Measurements from ENCODE around the gene DNASE1. TPM values are rescaled to one million over a fixed set of nuclear protein-coding genes. Genes with fewer than 3 reads are reported as not detected.
"Not testable (repeated sequence)": the region's sequence is repeated elsewhere in the genome, so short reads cannot be mapped to it uniquely, and the experiment has no call there.

DNASE1 gene
- total RNA-seq, 4 donors from 2014 or later: 2.5 to 7.3 (median 3.5) TPM

DNA sequence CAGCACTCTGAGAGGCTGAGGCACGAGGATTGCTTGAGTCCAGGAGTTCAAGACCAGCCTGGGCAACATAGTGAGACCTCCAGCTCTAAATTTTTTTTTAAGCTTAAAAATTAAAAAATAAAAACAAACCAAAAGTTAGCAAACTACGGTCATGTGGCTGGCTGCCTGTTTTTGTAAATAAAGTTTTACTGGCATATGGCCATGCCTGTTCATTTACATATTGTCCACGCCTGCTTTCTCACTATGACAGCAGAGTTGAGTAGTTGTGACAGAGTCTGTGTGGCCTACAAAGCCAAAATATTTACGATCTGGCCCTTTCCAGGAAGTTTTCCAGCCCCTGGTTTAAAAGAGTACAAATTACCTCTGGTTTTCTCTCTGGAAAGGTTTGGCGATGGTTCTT lies 46.4 kb upstream of the DNASE1 start:
- intact Hi-C loops (cut with DNase I; ENCODE audit: low total_unique reads): no loop called here
- DNase-seq (no peak), ATAC-seq (no peak)
- Histone ChIP-seq H3K9me3 (no peaks in the 10 kb centered on the region), H3K4me1 (peaks cover 16 to 22% of the 10 kb centered on the region in 2 donors), H3K4me3 (no peak overlapping the region), H3K27ac (no peak overlapping the region), H3K27me3 (no peaks in the 10 kb centered on the region), H3K36me3 (peaks cover 0 to 8% of the 10 kb centered on the region in 2 donors)
- in situ Hi-C loops (cut with MboI; ENCODE audit: low sequenced_read_pairs in 4 of 4): no loop called here
- TF ChIP-seq, protein P1, sequence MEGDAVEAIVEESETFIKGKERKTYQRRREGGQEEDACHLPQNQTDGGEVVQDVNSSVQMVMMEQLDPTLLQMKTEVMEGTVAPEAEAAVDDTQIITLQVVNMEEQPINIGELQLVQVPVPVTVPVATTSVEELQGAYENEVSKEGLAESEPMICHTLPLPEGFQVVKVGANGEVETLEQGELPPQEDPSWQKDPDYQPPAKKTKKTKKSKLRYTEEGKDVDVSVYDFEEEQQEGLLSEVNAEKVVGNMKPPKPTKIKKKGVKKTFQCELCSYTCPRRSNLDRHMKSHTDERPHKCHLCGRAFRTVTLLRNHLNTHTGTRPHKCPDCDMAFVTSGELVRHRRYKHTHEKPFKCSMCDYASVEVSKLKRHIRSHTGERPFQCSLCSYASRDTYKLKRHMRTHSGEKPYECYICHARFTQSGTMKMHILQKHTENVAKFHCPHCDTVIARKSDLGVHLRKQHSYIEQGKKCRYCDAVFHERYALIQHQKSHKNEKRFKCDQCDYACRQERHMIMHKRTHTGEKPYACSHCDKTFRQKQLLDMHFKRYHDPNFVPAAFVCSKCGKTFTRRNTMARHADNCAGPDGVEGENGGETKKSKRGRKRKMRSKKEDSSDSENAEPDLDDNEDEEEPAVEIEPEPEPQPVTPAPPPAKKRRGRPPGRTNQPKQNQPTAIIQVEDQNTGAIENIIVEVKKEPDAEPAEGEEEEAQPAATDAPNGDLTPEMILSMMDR (IDR thresholded peaks at IDR 0.05 in 4 of 5, conservative IDR thresholded peaks at IDR 0.05 in 1 of 5): no peak
- TF ChIP-seq POLR2A (IDR thresholded peaks at IDR 0.05): no peak

DNA sequence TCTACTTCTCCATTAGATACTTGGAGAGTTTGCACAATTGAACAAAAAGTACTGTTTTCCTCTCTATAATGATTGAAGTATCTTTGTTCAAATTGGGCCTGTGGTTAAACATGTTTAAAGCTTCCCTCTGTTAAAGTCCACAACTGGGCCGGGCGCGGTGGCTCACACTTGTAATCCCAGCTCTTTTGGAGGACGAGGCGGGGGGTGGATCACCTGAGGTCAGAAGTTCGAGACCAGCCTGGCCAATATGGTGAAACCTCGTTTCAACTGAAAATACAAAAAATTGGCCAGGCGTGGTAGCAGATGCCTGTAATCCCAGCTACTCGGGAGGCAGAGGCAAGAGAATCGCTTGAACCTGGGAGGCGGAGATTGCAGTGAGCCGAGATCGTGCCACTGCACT lies 45.5 kb upstream of the DNASE1 start:
- H3K27me3 ChIP-seq; H3K36me3 ChIP-seq; DNase-seq; H3K27ac ChIP-seq; intact Hi-C loops (cut with DNase I; ENCODE audit: low total_unique reads); ATAC-seq; in situ Hi-C loops (cut with MboI; ENCODE audit: low sequenced_read_pairs in 4 of 4); H3K4me3 ChIP-seq; H3K9me3 ChIP-seq: not testable (repeated sequence)
- peaks cover 16 to 23% of the 10 kb centered on the region in 2 donors for H3K4me1 ChIP-seq

DNA sequence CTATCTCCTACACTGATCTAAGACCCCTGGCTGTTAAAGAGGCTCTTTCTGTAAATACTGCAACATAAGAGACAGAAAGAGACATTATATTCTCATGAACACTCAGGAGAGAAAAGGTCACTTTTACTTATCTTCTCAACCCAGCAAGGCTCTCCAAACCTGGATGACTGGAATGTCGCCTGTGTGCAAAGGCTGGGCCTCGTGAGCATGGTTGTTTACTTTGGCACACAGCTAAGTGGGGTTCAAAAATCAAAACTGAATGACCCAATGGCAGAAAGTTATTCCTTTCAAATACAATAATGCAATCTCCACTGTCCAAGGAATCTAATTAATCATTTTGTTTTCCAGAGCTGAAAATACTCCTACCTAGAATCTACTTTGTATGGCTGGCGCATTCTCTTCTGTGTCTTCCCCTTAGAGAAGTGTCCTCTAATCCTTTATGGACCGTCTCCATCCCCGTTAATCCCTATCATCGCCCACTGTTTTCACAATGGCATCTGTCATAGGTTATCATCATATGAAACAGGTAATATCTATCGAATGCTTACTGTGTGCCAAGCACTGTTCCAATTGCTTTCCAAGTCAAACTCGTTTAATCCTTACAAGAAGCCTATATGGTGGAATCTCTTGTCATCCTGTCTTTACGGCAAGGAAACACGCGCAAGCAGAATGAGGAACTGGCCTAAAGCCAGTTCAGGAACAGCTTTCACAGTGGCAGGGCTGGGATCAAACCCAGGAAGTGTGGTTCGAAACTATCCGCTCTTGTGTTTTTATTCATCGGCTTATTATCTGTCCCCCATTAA lies 44.4 kb upstream of the DNASE1 start:
- DNase-seq: no peak
- TF ChIP-seq, protein P1 (IDR thresholded peaks at IDR 0.05 in 4 of 5, conservative IDR thresholded peaks at IDR 0.05 in 1 of 5): no peak
- no peak for TF ChIP-seq POLR2A (IDR thresholded peaks at IDR 0.05)
- in situ Hi-C loops (cut with MboI; ENCODE audit: low sequenced_read_pairs in 4 of 4): no loop called here
- Histone ChIP-seq H3K36me3 (no peaks in the 10 kb centered on the region), H3K27ac (no peak overlapping the region), H3K27me3 (no peaks in the 10 kb centered on the region), H3K9me3 (no peaks in the 10 kb centered on the region), H3K4me3 (peak overlapping the region; percentile 86 to 99 (median 93)), H3K4me1 (peaks cover 16 to 23% of the 10 kb centered on the region in 2 donors)
- intact Hi-C loops (cut with DNase I; ENCODE audit: low total_unique reads): loop anchor here (2.0 to 5.0 kb wide), 4 partner anchors 83 to 507 kb away; partner anchors contain the start of genes ADCY9 and ZNF263
- no peak for ATAC-seq

DNA sequence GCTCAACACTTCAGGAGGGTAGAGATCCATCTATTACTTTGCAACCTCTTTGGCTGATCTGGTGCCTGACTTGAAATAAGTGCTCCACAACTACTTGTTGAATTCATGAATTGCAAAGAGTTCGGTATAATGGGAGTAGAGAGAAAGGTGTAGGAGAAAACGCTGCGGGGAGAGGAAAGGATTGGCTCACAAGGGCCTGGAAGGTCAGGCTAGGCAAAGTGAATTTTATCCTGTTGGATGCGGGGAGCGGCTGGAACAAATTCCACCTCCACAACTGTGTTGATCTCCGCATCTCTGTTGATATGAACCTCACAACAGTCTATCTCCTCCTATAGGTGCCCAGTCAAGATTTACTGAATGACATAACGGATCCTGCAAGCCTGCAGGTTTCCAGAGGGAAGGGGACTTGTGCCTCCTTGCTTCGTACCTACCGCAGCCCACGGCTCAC lies 43.8 kb upstream of the DNASE1 start:
- intact Hi-C loops (cut with DNase I; ENCODE audit: low total_unique reads) (loop anchor here (2.0 to 5.0 kb wide), 4 partner anchors 84 to 507 kb away; partner anchors contain the start of genes ADCY9 and ZNF263), in situ Hi-C loops (cut with MboI; ENCODE audit: low sequenced_read_pairs in 4 of 4) (no loop called here)
- ATAC-seq: peak in 1 of 2 donors; percentile 13
- H3K36me3 ChIP-seq: no peaks in the 10 kb centered on the region
- DNase-seq: no peak
- peak overlapping the region; percentile 75 to 92 (median 88) for H3K27ac ChIP-seq
- H3K4me3 ChIP-seq: peak overlapping the region; percentile 86 to 99 (median 93)
- peaks cover 16 to 23% of the 10 kb centered on the region in 2 donors for H3K4me1 ChIP-seq
- H3K9me3 ChIP-seq: no peaks in the 10 kb centered on the region
- H3K27me3 ChIP-seq: no peaks in the 10 kb centered on the region
- no peak for TF ChIP-seq POLR2A (IDR thresholded peaks at IDR 0.05)
- TF ChIP-seq, protein P1 (IDR thresholded peaks at IDR 0.05 in 4 of 5, conservative IDR thresholded peaks at IDR 0.05 in 1 of 5): no peak

Measured in gastrocnemius medialis (tissue), 4 donors.